Lower leg skin (tissue), 3 donors: Measurements from ENCODE around the gene MET.

Source experiments
- CTCF ChIP-seq, 3 donors: fragments of 450-650 bp; IDR thresholded peaks; one replicate each; pipeline ENCODE4 v1.5.1; 2016; ENCODE audit warnings: antibody characterized with exemption in 3 of 3, mild to moderate bottlenecking in 3 of 3, moderate library complexity in 2 of 3
- POLR2A ChIP-seq, 2 donors: fragments of 450-650 bp; IDR thresholded peaks; one replicate each; pipeline ENCODE4 v1.6.1; 2016 to 2017; ENCODE audit warnings: antibody characterized with exemption in 2 of 2, mild to moderate bottlenecking in 1 of 2, moderate library complexity in 1 of 2

- TF ChIP-seq POLR2A (IDR thresholded peaks at IDR 0.05) (no peak), CTCF (IDR thresholded peaks at IDR 0.05) (no peak)
Observed at GRCh38 chr7:116806046-116806944, 134.3 kb downstream of the MET start.
